Inflammatory macrophage treated with lipopolysaccharide for 1 hour (primary cell): Measurements from ENCODE around the gene PMM1.
A peak's percentile ranks its signal among the peaks of the same experiment; 100 is the strongest.
"Not testable (repeated sequence)": the region's sequence is repeated elsewhere in the genome, so short reads cannot be mapped to it uniquely, and the experiment has no call there.

Experiments
- DNase-seq, 2 donors: peaks; one replicate each; pipeline ENCODE4 v3.0.0-alpha.2; 2020 to 2022

Gene PMM1

DNA sequence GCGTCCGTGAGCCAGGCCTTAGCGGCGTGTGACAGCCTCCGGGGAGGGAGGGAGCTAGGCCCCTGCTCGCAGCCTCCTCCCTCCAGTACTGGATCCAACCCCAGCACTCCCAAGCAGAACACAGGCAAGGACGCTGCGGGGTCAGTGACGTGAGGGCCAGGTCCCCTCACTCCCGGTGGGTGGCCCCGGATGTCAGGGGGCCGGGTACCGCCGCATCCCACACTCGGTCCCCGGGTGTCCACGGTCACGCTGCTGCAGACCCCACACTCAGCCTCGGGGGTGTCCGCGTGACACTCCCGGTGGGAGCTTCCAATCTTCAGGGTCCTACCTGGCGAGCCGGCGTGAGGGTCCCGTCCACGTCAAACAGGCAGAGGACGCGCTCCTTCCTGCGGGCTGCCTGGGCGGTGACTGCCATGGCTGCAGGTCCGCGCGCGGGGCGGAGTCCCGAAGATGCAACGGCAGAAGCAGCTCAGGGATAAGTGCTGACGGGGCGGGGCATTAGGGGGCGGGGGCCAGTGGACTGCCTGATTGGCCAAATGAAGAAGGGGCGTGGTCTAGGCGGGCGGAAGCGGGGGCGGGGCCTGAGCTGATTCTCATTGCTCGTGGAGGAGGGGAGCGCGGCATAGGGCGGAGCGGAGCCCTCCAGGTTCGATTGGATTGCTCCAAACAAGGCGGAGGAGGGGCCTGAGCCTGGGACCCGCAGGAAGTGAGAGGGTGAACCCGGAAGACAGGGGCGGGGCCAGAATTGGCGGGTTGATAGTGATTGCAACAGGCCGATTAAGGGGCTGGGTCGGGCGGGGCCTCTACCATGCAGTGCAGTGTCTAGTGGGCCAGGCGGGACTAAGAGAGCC is at the start of gene PMM1:
TSS of gene PMM1 (minus strand) at position 450 of the 851 bp plus-strand sequence. CDS start at position 415, 35 bp downstream.
- DNase-seq, result peak; percentile 100

GRCh38 chr22:41638748-41639147 is 49.1 kb upstream of the PMM1 start:
- DNase-seq, result no peak

DNA sequence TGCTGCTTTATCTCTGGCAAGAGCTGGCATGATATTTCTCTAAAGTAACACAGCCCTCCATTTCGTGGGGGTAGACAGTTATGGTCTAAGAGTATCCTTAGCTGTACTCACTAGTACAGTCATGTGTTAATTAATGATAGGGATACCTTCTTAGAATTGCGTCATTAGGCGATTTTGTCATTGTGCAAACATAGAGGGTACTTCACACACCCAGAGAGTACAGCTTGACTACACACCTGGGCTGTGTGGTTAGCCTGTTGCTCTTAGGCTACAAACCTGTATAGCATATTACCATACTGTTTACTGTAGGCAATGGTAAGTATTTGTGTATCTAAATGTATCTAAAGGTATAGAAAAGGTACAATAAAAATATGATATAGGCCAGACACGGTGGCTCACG is 48.5 kb upstream of the PMM1 start:
- DNase-seq, result no peak

DNA sequence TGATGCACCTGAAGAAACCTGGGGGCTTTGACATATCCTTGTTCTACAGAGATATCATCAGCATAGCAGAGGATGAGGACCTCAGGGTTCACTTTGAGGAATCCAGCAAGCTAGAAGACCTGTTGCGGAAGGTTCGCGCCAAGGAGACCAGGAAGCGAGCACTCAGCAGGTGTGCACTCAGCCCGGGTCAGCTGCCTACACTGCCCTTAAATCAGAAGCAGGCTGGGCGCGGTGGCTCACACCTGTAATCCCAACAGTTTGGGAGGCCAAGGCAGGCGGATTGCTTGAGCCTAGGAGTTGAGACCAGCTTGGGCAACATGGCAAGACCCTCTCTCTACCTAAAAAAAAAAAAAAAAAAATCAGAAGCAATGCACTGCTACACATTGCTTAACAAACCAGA is 48.0 kb upstream of the PMM1 start:
- DNase-seq, result not testable (repeated sequence)

DNA sequence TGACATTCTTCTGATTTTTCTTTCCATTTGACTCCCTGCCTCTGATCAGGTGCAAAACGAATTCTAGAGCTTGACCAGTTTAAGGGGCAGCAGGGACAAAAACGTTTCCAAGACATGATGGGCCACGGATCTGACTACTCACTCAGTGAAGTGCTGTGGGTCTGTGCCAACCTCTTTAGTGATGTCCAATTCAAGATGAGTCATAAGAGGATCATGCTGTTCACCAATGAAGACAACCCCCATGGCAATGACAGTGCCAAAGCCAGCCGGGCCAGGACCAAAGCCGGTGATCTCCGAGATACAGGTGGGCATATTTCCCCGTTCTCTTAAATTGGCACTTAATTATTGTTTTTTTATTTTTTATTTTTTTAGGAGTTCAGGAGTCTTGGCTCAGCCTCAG is 46.8 kb upstream of the PMM1 start:
- DNase-seq, result no peak

DNA sequence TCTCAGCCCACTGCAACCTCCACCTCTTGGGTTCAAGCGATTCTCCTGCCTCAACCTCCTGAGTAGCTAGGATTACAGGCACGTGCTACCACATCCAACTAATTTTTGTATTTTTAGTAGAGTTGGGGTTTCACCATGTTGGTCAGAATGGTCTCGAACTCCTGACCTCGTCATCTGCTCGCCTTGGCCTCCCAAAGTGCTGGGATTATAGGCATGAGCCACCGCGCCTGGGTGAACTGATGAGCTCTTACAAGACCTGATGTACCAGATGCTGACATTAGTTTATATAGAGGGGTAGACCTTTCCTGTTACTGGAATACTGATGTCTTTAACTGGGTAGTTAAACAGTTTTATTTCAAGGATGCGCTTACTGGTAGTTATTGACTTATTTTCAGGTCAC is 45.0 kb upstream of the PMM1 start:
- DNase-seq, result not testable (repeated sequence)

- not testable (repeated sequence) for DNase-seq
Observed at GRCh38 chr22:41631615-41632014, 42.0 kb upstream of the PMM1 start.

DNA sequence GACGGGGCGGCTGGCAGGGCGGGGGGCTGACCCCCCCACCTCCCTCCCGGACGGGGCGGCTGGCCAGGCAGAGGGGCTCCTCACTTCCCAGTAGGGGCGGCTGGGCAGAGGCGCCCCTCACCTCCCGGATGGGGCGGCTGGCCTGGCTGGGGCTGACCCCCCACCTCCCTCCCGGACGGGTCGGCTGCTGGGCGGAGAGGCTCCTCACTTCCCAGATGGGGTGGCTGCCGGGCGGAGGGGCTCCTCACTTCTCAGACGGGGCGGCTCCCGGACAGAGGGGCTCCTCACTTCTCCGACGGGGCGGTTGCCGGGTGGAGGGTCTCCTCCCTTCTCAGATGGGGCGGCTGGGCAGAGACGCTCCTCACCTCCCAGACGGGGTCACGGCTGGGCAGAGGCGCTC is 41.5 kb upstream of the PMM1 start:
- not testable (repeated sequence) for DNase-seq

DNA sequence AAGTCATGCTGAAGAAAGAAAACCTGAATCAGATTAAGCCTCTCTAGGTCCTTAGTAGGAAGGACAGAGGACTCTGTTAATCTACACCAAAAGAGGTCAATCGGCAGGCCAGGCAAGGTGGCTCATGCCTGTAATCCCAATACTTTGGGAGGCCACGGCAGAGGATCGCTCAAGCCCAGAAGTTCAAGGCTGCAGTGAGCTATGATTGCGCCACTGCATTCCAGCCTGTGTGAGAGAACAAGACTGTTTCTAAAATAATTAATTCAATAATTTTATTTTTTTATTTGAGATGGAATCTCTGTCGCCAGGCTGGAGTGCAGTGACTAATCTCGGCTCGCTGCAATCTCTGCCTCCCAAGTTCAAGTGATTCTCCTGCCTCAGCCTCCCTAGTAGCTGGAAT is 35.9 kb upstream of the PMM1 start:
- DNase-seq, result no peak

DNA sequence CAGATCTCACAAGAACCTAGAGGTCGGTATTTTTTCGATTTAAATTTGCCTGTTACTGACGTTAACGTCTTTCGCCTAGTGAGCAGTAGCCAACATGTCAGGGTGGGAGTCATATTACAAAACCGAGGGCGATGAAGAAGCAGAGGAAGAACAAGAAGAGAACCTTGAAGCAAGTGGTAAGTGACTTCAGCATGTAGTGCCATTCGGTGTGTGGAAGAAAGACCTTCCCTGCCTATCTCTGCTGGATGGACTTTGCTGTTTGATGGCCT is 32.2 kb upstream of the PMM1 start:
- no peak for DNase-seq

GRCh38 chr22:41621099-41621910 is 31.7 kb upstream of the PMM1 start, which contains the start of gene XRCC6:
Gene XRCC6 (plus strand): TSS chr22:41621295. CDS start chr22:41622005, 710 bp downstream.
- DNase-seq, result peak; percentile 99 to 100

- DNase-seq, result no peak
Observed at GRCh38 chr22:41620589-41621098, 31.0 kb upstream of the PMM1 start, which contains the start of gene DESI1. Gene DESI1 (minus strand): TSS chr22:41621043. CDS start chr22:41620839, 204 bp downstream.

- peak; percentile 7 to 14 for DNase-seq
Observed at GRCh38 chr22:41619979-41620588, 30.4 kb upstream of the PMM1 start.

GRCh38 chr22:41613456-41613855 is 23.8 kb upstream of the PMM1 start:
- no peak for DNase-seq

DNA sequence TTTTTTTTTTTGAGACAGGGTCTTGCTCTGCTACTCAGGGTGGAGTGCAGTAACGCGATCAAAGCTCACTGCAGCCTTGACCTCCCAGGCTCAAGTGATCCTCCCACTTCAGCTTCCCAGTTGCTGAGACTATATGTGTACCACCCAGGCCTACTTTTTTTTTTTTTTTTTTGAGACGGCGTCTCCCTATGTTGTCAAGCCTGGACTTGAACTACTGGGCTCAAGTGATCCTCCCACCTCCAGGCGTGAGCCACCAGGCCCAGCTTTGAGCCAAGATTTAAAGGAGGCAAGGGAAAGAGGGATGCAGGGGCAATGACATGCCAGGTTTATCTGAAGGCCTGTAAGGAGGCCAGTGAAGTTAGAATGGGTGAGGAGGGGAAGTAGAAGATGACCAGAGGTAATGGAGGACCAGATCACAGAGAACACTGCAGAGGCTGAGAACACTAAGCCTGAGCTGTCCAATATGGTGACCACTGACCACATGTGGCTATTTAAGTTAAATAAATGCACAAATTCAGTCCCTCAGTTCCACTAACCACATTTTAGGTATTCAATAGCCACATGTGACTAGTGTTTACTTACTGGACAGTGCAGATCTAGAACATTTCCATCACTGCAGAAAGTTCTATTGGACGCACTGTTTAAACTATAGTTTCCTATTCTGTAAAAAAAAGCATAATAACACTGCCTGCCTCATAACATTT is 23.1 kb upstream of the PMM1 start:
- DNase-seq, result no peak

- DNase-seq, result no peak
Observed at GRCh38 chr22:41608386-41608785, 18.7 kb upstream of the PMM1 start.

DNA sequence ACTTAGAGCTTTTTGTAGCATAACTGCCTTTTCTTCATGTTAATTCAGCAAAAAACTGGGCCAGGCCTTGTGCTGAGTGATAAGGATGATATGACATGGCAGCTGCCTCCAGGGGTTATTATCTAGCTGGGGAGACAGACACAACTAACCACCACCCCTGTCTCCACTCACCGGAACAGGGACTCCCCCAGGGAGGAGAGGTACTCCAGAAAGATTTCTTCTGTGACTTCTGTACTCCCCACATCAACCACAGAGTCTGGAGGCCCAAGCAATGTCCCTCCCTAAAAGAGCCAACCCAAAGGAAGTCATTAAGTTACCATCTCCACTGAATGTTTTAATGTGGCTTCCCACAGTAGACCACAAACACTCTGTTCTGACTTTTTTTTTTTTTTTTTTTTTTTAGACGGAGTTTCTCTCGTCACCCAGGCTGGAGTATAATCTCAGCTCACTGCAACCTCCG is 14.3 kb upstream of the PMM1 start:
- DNase-seq, result no peak

DNA sequence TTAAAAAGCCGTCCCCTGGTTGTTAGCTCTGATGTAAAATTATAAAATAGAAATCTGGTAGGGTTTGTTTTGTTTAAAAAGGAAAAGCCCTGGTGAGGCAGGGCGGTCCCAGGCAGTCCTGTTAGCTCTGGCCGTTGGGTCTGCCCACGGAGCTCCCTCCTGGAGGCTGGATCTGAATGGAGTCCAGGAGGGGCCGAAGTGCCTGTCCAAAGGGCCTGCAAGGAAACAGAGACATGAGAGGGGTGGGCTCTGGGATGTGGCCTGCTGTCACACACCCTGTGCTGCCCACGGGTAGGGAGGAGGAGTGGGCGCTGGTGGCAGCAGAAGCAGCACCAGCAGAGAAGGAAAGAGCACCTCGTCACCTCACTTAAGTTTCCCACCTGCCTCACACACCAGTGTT is 11.3 kb upstream of the PMM1 start:
- no peak for DNase-seq

DNA sequence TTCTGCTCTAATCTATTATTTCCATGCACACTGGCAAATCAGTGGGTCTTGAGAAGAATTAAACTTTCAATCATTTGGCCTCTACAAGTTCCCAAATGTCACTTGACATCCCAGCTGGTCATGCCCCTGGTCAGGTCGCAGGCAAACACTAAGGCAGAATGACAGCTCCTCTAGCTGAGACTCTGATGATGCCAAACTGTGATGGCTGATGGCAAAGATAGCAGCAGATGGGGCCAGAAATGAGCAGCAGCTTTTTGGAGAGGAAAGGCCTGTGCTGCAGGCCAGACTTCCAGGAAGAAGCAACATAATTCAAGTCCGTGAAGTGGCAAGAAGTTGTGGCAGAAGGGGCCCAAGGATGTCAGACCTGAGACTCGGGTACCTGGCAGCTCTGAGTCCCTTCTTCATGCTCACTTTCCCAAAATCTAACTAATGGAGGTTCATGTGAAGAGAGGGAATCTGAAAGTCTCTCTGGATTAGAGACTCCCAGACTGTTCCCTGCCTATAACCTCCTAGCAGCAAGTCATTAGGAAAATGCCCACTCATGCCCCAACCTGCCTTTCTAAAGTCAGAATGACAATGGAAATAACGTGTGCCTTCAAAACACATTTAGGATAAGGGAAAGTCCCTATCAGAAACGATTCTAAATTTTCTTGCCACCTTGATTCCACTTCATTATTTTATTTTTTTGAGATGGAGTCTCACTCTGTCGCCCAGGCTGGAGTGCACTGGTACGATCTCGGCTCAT is 9.4 kb upstream of the PMM1 start:
- no peak for DNase-seq

- no peak for DNase-seq
Observed at GRCh38 chr22:41598081-41598480, 8.4 kb upstream of the PMM1 start.

GRCh38 chr22:41597635-41597953 is 8.0 kb upstream of the PMM1 start:
- DNase-seq, result no peak
